Endothelial cell of umbilical vein (primary cell): ENCODE results near the gene EMC8.

Experiments
- EZH2 ChIP-seq: IDR thresholded peaks from 2 replicates; pipeline ENCODE4 v1.6.1; 2012; ENCODE audit warnings: borderline replicate concordance, low read depth, mild to moderate bottlenecking, moderate library complexity, low read length, inconsistent platforms; ENCODE audit not compliant: severe bottlenecking
- JUN ChIP-seq: IDR thresholded peaks from 2 replicates; pipeline ENCODE4 v1.6.1; 2011; ENCODE audit warnings: borderline replicate concordance, low read depth; ENCODE audit not compliant: insufficient read length, insufficient read depth
- MYC ChIP-seq: IDR thresholded peaks from one replicate; pipeline ENCODE4 v1.6.1; 2011; ENCODE audit warnings: mild to moderate bottlenecking, low read depth, low read length
- POLR2A ChIP-seq: IDR thresholded peaks from 2 replicates; pipeline ENCODE4 v1.6.1; 2012; ENCODE audit warnings: low read depth, mild to moderate bottlenecking, control low read depth, low read length
- POLR2AphosphoS5 ChIP-seq: IDR thresholded peaks from 2 replicates; pipeline ENCODE4 v1.6.1; 2012; ENCODE audit warnings: low read depth, mild to moderate bottlenecking, control low read depth, low read length, moderate library complexity; ENCODE audit not compliant: insufficient read depth
- TF ChIP-seq, protein P1 (sequence below), 2 donors: IDR thresholded peaks; 1 replicate in 1 of 2; 2 replicates in 1 of 2; pipeline ENCODE4 v1.5.1; 2011; ENCODE audit warnings: low read length in 2 of 2, mild to moderate bottlenecking in 2 of 2, moderate library complexity in 2 of 2, control low read depth in 1 of 2, inconsistent platforms in 1 of 2, low read depth in 1 of 2; ENCODE audit not compliant: insufficient read depth in 1 of 2; ENCODE audit errors: extremely low read depth in 1 of 2
- TF ChIP-seq, protein P2 (sequence below): IDR thresholded peaks from 2 replicates; pipeline ENCODE4 v1.6.1; 2011; ENCODE audit not compliant: insufficient read depth, insufficient read length

DNA sequence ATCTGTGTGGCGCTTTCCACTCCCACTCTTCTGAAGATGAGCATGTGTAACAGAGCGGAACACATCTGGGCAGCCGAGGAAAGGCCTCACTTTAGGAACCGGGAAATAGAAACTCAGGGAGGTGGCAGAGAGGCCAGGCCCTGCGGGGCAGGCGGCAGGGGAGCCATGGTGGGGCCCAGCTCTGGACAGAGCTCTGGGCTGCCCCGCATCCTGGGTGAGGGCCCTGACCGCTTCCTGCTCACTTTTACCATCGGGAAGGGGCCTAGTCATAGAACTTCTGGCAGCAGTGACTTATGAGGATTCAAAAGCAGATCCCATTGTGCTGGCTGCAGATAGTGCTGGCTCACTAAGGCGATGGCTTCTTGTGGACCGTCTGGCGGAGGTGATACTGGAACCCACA is 22.8 kb upstream of the EMC8 start:
- TF ChIP-seq, protein P1, sequence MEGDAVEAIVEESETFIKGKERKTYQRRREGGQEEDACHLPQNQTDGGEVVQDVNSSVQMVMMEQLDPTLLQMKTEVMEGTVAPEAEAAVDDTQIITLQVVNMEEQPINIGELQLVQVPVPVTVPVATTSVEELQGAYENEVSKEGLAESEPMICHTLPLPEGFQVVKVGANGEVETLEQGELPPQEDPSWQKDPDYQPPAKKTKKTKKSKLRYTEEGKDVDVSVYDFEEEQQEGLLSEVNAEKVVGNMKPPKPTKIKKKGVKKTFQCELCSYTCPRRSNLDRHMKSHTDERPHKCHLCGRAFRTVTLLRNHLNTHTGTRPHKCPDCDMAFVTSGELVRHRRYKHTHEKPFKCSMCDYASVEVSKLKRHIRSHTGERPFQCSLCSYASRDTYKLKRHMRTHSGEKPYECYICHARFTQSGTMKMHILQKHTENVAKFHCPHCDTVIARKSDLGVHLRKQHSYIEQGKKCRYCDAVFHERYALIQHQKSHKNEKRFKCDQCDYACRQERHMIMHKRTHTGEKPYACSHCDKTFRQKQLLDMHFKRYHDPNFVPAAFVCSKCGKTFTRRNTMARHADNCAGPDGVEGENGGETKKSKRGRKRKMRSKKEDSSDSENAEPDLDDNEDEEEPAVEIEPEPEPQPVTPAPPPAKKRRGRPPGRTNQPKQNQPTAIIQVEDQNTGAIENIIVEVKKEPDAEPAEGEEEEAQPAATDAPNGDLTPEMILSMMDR (IDR thresholded peaks at IDR 0.05; ENCODE audit: extremely low read depth in 1 of 2, insufficient read depth in 1 of 2, low read depth in 1 of 2, low read length in 2 of 2) = no peak
- TF ChIP-seq MYC (no peak), POLR2AphosphoS5 (no peak), POLR2A (no peak), EZH2 (no peak), JUN (no peak)
- TF ChIP-seq, protein P2, sequence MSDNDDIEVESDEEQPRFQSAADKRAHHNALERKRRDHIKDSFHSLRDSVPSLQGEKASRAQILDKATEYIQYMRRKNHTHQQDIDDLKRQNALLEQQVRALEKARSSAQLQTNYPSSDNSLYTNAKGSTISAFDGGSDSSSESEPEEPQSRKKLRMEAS = no peak
